Nephron progenitor cell (in vitro differentiated cells): ENCODE measurements around the gene GALNT12.
A peak's percentile ranks its signal among the peaks of the same experiment; 100 is the strongest.

Experiments used
- DNase-seq: peaks from one replicate; pipeline ENCODE4 v3.0.0; 2021
- H3K27ac Mint-ChIP-seq: 2 replicates; pipeline ENCODE4 v1.8.0; 2021; ENCODE audit warnings: mild to moderate bottlenecking, moderate library complexity, mixed read lengths
- H3K27me3 Mint-ChIP-seq: 2 replicates; pipeline ENCODE4 v1.8.0; 2021; ENCODE audit warnings: mild to moderate bottlenecking, low read depth, mixed read lengths; ENCODE audit not compliant: poor library complexity
- H3K36me3 Mint-ChIP-seq: 2 replicates; pipeline ENCODE4 v1.8.0; 2021; ENCODE audit warnings: low read depth, mixed read lengths
- H3K4me1 Mint-ChIP-seq: 2 replicates; pipeline ENCODE4 v1.8.0; 2021; ENCODE audit warnings: mixed read lengths
- H3K4me3 Mint-ChIP-seq: 2 replicates; pipeline ENCODE4 v1.8.0; 2021; ENCODE audit warnings: mild to moderate bottlenecking, moderate library complexity, mixed read lengths
- H3K9me3 Mint-ChIP-seq: 2 replicates; pipeline ENCODE4 v1.8.0; 2021; ENCODE audit warnings: mild to moderate bottlenecking, moderate library complexity, mixed read lengths
- CTCF ChIP-seq: fragments of 200-600 bp; sonication (generic); IDR thresholded peaks from 2 replicates; pipeline ENCODE4 v1.5.0; 2021; ENCODE audit warnings: antibody characterized with exemption

GALNT12 gene

DNA sequence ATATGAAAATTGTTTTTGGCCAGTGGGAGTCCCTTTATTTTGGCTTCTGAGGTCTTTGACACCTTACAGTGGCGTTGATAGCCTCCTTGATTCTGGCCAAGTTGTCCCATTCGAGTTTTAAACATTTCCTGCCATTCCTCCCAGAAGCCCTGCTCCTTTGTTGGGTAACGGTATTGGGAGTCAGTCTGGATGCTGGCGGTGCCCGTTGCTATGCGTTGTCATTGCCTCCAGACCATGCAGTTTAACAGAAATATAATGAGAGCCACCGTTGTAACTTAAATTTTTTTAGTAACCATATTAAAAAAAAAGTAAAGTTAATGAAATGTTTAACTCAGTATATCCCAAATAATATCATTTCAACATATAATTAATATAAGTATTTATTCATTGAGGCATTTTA lies 35.0 kb downstream of the GALNT12 start:
- Mint-ChIP-seq H3K4me1 (no peaks in the 10 kb centered on the region), H3K36me3 (no peaks in the 10 kb centered on the region), H3K27ac (no peak overlapping the region), H3K9me3 (no peaks in the 10 kb centered on the region), H3K27me3 (peaks cover 6% of the 10 kb centered on the region), H3K4me3 (no peak overlapping the region)
- TF ChIP-seq CTCF: no peak
- no peak for DNase-seq

GRCh38 chr9:98846081-98846480 lies 38.6 kb downstream of the GALNT12 start:
- H3K4me1 Mint-ChIP-seq: peaks cover 9% of the 10 kb centered on the region
- peaks cover 3% of the 10 kb centered on the region for H3K27me3 Mint-ChIP-seq
- H3K4me3 Mint-ChIP-seq: no peak overlapping the region
- no peak overlapping the region for H3K27ac Mint-ChIP-seq
- no peaks in the 10 kb centered on the region for H3K9me3 Mint-ChIP-seq
- no peak for TF ChIP-seq CTCF
- no peaks in the 10 kb centered on the region for H3K36me3 Mint-ChIP-seq
- DNase-seq: no peak

GRCh38 chr9:98846879-98847278 lies 39.4 kb downstream of the GALNT12 start:
- Mint-ChIP-seq H3K27ac (no peak overlapping the region), H3K4me3 (no peak overlapping the region), H3K36me3 (no peaks in the 10 kb centered on the region), H3K27me3 (peaks cover 3% of the 10 kb centered on the region), H3K9me3 (no peaks in the 10 kb centered on the region), H3K4me1 (peaks cover 17% of the 10 kb centered on the region)
- DNase-seq: no peak
- TF ChIP-seq CTCF: no peak

DNA sequence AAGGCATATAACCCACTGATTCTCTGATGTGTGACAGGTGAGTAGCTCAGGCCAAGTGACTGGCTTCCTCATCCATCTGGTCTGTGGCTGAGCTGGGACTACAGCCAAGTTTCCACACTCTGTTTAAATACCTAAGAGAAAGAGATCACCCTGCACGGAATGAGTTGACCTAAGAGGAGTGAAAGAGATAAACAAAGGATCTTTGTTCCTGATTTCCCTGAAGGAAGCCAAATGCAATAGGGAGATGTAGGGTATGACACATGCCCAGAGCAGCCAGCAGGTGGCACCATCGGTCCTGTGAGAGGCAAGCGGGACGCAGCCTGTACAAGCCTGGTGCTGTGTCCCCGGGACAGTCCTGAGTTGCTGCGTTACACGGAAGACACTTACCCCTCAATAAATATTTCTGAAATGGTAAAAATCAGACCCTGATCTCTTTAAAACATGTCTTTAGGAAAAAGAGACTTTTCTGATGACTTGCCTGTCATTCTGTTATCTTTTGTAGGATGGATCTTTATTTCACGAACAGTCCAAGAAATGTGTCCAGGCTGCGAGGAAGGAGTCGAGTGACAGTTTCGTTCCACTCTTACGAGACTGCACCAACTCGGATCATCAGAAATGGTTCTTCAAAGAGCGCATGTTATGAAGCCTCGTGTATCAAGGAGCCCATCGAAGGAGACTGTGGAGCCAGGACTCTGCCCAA lies 41.1 kb downstream of the GALNT12 start:
- peak; percentile 93 for TF ChIP-seq CTCF
- Mint-ChIP-seq H3K27me3 (peaks cover 3% of the 10 kb centered on the region), H3K4me3 (peak overlapping the region; percentile 21), H3K4me1 (peaks cover 27% of the 10 kb centered on the region), H3K9me3 (no peaks in the 10 kb centered on the region), H3K27ac (no peak overlapping the region), H3K36me3 (no peaks in the 10 kb centered on the region)
- peak; percentile 94 for DNase-seq

- no peak for TF ChIP-seq CTCF
- no peak overlapping the region for H3K4me3 Mint-ChIP-seq
- H3K27me3 Mint-ChIP-seq: peaks cover 7% of the 10 kb centered on the region
- peaks cover 27% of the 10 kb centered on the region for H3K4me1 Mint-ChIP-seq
- H3K27ac Mint-ChIP-seq: no peak overlapping the region
- no peaks in the 10 kb centered on the region for H3K36me3 Mint-ChIP-seq
- no peak for DNase-seq
- no peaks in the 10 kb centered on the region for H3K9me3 Mint-ChIP-seq
Measured at GRCh38 chr9:98849563-98849962, 42.1 kb downstream of the GALNT12 start.
